Neural progenitor cell (in vitro differentiated cells): ENCODE measurements around the gene AEBP2.

ENCODE experiments used
- CTCF ChIP-seq: fragments of 200-600 bp; sonication (generic); IDR thresholded peaks from 2 replicates; pipeline ENCODE4 v1.5.1; 2017; ENCODE audit warnings: antibody characterized with exemption, mild to moderate bottlenecking
- EZH2 ChIP-seq: fragments of 200-600 bp; sonication (generic); IDR thresholded peaks from 2 replicates; pipeline ENCODE4 v1.6.1; 2017; ENCODE audit warnings: antibody characterized with exemption, mild to moderate bottlenecking, moderate library complexity

- TF ChIP-seq CTCF (no peak), EZH2 (no peak)
Observed at GRCh38 chr12:19394385-19394784, 44.9 kb upstream of the AEBP2 start.
